ENCODE results near the gene CACNB1.

Gene CACNB1

DNA sequence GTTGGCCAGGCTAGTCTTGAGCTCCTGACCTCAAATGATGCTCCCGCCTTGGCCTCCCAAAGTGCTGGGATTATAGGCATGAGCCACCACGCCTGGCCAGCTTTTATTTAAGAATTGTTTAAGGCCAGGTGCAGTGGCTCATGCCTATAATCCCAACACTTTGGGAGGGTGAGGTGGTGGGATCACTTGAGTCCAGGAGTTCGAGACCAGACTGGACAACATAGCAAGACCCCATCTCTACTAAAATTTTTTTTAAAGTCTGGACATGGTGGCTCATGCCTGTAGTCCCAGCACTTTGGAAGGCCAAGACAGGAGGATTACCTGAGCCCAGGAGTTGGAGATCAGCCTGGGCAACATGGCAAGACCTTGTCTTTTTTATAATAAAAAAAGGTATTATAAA, 51.2 kb downstream of the CACNB1 start:
- H3K4me3 ChIP-seq (ENCODE audit: low read length), result no peak overlapping the region
- peaks cover 26% of the 10 kb centered on the region for H3K27me3 ChIP-seq (ENCODE audit: insufficient read depth, low read length)
- 0 out of 2 replicates have a peak, but pooled peaks cover 3% of the 10 kb centered on the region for H3K4me1 ChIP-seq (ENCODE audit: insufficient read depth, low read length)
- no peaks in the 10 kb centered on the region for H3K36me3 ChIP-seq (ENCODE audit: insufficient read depth, low read length)
- no peak overlapping the region for H3K9ac ChIP-seq (ENCODE audit: low read depth, low read length)
- WGBS, result 96% methylated on average over 2 of the region's 3 CpGs
- 0 out of 2 replicates have a peak, but pooled peaks cover 2% of the 10 kb centered on the region for H3K9me3 ChIP-seq (ENCODE audit: insufficient read depth, low read depth, low read length)
- no peak overlapping the region for H3K27ac ChIP-seq (ENCODE audit: low read depth, low read length)

DNA sequence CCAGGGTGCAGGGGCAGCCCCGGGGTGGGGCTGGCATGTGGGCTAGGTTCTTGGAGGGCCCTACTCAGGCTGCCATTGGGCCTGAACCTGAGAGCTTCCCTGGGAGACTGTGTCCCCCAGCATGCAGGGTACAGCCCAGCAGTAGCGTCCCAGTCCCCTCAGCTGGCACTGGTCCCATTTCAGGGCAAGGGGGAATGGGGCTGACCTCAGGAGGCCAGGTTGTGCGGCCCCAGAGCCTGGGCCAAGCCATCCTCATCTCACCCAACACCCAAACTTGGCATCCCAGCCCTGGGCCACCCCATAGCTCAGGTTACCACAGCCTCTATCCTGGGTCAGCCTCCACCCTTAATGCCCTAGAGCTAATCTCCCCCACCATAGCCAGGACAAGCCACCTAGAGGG, 52.3 kb downstream of the CACNB1 start:
- no peaks in the 10 kb centered on the region for H3K36me3 ChIP-seq (ENCODE audit: insufficient read depth, low read length)
- H3K9ac ChIP-seq (ENCODE audit: low read depth, low read length), result no peak overlapping the region
- H3K4me1 ChIP-seq (ENCODE audit: insufficient read depth, low read length), result no peaks in the 10 kb centered on the region
- H3K27ac ChIP-seq (ENCODE audit: low read depth, low read length), result no peak overlapping the region
- H3K4me3 ChIP-seq (ENCODE audit: low read length), result no peak overlapping the region
- H3K27me3 ChIP-seq (ENCODE audit: insufficient read depth, low read length), result peaks cover 14% of the 10 kb centered on the region
- 90% methylated on average over 3 of the region's 3 CpGs for WGBS
- H3K9me3 ChIP-seq (ENCODE audit: insufficient read depth, low read depth, low read length), result 0 out of 2 replicates have a peak, but pooled peaks cover 2% of the 10 kb centered on the region

DNA sequence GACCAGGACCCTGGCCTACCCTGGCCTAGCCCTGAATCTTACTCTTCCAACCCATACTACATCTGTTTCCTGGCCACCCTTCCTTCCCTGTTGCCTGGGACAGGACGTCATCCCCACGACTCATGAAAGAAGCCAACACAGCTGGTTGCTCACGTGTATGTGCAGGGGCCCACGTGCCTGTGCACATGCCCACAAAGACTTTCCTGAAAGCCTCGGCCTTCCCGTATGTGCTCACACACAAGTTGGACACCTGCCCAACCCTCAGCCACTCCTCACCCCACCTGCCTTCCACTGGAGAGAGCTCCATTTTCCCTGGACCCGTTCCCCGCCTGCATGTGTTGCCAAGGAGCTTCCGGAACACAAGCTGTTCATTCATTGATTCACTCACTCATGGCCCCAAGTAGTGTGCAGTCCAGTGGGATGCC, 53.0 kb downstream of the CACNB1 start:
- H3K4me3 ChIP-seq (ENCODE audit: low read length), result no peak overlapping the region
- 88% methylated on average over 9 of the region's 9 CpGs for WGBS
- no peaks in the 10 kb centered on the region for H3K4me1 ChIP-seq (ENCODE audit: insufficient read depth, low read length)
- H3K9me3 ChIP-seq (ENCODE audit: insufficient read depth, low read depth, low read length), result 0 out of 2 replicates have a peak, but pooled peaks cover 2% of the 10 kb centered on the region
- no peak overlapping the region for H3K27ac ChIP-seq (ENCODE audit: low read depth, low read length)
- H3K36me3 ChIP-seq (ENCODE audit: insufficient read depth, low read length), result no peaks in the 10 kb centered on the region
- no peak overlapping the region for H3K9ac ChIP-seq (ENCODE audit: low read depth, low read length)
- peaks cover 7% of the 10 kb centered on the region for H3K27me3 ChIP-seq (ENCODE audit: insufficient read depth, low read length)

GRCh38 chr17:39143552-39144093, 53.8 kb downstream of the CACNB1 start:
- Histone ChIP-seq H3K36me3 (ENCODE audit: insufficient read depth, low read length) (no peaks in the 10 kb centered on the region), H3K27me3 (ENCODE audit: insufficient read depth, low read length) (no peaks in the 10 kb centered on the region), H3K9me3 (ENCODE audit: insufficient read depth, low read depth, low read length) (0 out of 2 replicates have a peak, but pooled peaks cover 2% of the 10 kb centered on the region), H3K9ac (ENCODE audit: low read depth, low read length) (no peak overlapping the region), H3K27ac (ENCODE audit: low read depth, low read length) (no peak overlapping the region), H3K4me3 (ENCODE audit: low read length) (no peak overlapping the region), H3K4me1 (ENCODE audit: insufficient read depth, low read length) (no peaks in the 10 kb centered on the region)
- 96% methylated on average over 7 of the region's 7 CpGs for WGBS

GRCh38 chr17:39141915-39142664, 55.4 kb downstream of the CACNB1 start:
- H3K27me3 ChIP-seq (ENCODE audit: insufficient read depth, low read length), result no peaks in the 10 kb centered on the region
- no peaks in the 10 kb centered on the region for H3K4me1 ChIP-seq (ENCODE audit: insufficient read depth, low read length)
- H3K27ac ChIP-seq (ENCODE audit: low read depth, low read length), result no peak overlapping the region
- no peaks in the 10 kb centered on the region for H3K36me3 ChIP-seq (ENCODE audit: insufficient read depth, low read length)
- 91% methylated on average over 10 of the region's 11 CpGs for WGBS
- no peak overlapping the region for H3K9ac ChIP-seq (ENCODE audit: low read depth, low read length)
- 0 out of 2 replicates have a peak, but pooled peaks cover 2% of the 10 kb centered on the region for H3K9me3 ChIP-seq (ENCODE audit: insufficient read depth, low read depth, low read length)
- H3K4me3 ChIP-seq (ENCODE audit: low read length), result no peak overlapping the region

GRCh38 chr17:39141294-39141693, 56.2 kb downstream of the CACNB1 start:
- Histone ChIP-seq H3K4me1 (ENCODE audit: insufficient read depth, low read length) (no peaks in the 10 kb centered on the region), H3K9ac (ENCODE audit: low read depth, low read length) (no peak overlapping the region), H3K36me3 (ENCODE audit: insufficient read depth, low read length) (no peaks in the 10 kb centered on the region), H3K27ac (ENCODE audit: low read depth, low read length) (no peak overlapping the region), H3K9me3 (ENCODE audit: insufficient read depth, low read depth, low read length) (0 out of 2 replicates have a peak, but pooled peaks cover 2% of the 10 kb centered on the region), H3K4me3 (ENCODE audit: low read length) (no peak overlapping the region), H3K27me3 (ENCODE audit: insufficient read depth, low read length) (no peaks in the 10 kb centered on the region)
- WGBS, result 96% methylated on average over 2 of the region's 5 CpGs

GRCh38 chr17:39139561-39139960, 57.9 kb downstream of the CACNB1 start:
- Histone ChIP-seq H3K9me3 (ENCODE audit: insufficient read depth, low read depth, low read length) (0 out of 2 replicates have a peak, but pooled peaks cover 2% of the 10 kb centered on the region), H3K27me3 (ENCODE audit: insufficient read depth, low read length) (no peaks in the 10 kb centered on the region), H3K36me3 (ENCODE audit: insufficient read depth, low read length) (no peaks in the 10 kb centered on the region), H3K9ac (ENCODE audit: low read depth, low read length) (no peak overlapping the region), H3K4me3 (ENCODE audit: low read length) (no peak overlapping the region), H3K4me1 (ENCODE audit: insufficient read depth, low read length) (no peaks in the 10 kb centered on the region), H3K27ac (ENCODE audit: low read depth, low read length) (no peak overlapping the region)
- 96% methylated on average over 9 of the region's 9 CpGs for WGBS

DNA sequence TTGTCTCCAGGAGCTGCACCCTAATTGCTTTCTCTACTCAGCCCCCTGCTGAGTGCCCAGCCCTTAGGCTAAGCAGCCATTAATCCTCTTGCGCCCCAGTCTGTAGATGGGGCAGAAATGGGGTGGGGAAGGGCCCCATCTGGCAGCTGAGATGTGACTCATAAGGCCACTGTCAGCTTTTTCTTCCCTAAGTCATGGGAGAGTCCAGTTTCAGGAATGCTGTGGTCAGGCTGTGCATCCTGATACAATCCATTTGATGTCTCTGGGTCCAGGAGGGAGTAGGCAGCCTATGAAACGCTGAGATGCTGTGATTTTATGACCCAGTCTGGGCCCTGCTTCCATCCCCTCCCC, 58.3 kb downstream of the CACNB1 start:
- H3K9ac ChIP-seq (ENCODE audit: low read depth, low read length), result no peak overlapping the region
- no peaks in the 10 kb centered on the region for H3K36me3 ChIP-seq (ENCODE audit: insufficient read depth, low read length)
- 0 out of 2 replicates have a peak, but pooled peaks cover 2% of the 10 kb centered on the region for H3K9me3 ChIP-seq (ENCODE audit: insufficient read depth, low read depth, low read length)
- H3K4me3 ChIP-seq (ENCODE audit: low read length), result no peak overlapping the region
- WGBS, result 86% methylated on average over 2 of the region's 2 CpGs
- no peaks in the 10 kb centered on the region for H3K27me3 ChIP-seq (ENCODE audit: insufficient read depth, low read length)
- no peaks in the 10 kb centered on the region for H3K4me1 ChIP-seq (ENCODE audit: insufficient read depth, low read length)
- no peak overlapping the region for H3K27ac ChIP-seq (ENCODE audit: low read depth, low read length)

- H3K9ac ChIP-seq (ENCODE audit: low read depth, low read length), result no peak overlapping the region
- H3K4me1 ChIP-seq (ENCODE audit: insufficient read depth, low read length), result no peaks in the 10 kb centered on the region
- H3K4me3 ChIP-seq (ENCODE audit: low read length), result no peak overlapping the region
- H3K9me3 ChIP-seq (ENCODE audit: insufficient read depth, low read depth, low read length), result 0 out of 2 replicates have a peak, but pooled peaks cover 2% of the 10 kb centered on the region
- H3K36me3 ChIP-seq (ENCODE audit: insufficient read depth, low read length), result no peaks in the 10 kb centered on the region
- H3K27ac ChIP-seq (ENCODE audit: low read depth, low read length), result no peak overlapping the region
- no peaks in the 10 kb centered on the region for H3K27me3 ChIP-seq (ENCODE audit: insufficient read depth, low read length)
- 94% methylated on average over 13 of the region's 13 CpGs for WGBS
Observed at GRCh38 chr17:39138431-39139160, 58.9 kb downstream of the CACNB1 start.

DNA sequence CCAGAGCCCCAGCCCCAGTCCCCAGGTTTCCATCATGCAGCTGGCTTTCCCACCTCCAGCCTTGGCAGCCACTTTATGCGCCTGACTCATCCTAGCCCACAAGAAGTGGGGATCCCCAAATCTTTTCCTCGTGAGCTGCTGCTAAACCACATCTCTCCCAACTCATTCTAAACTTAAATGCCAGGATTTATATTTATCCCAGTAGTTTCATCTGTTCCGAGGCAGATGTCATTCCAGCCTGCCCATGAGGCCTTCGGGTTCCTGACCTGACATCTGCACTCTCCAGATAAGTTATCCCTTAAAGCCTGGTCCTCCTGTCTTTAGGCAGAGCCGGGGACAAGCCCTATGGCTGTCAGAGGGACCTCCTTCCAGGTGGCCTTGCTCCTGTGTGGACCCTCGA, 62.6 kb downstream of the CACNB1 start:
- no peak overlapping the region for H3K4me3 ChIP-seq (ENCODE audit: low read length)
- H3K4me1 ChIP-seq (ENCODE audit: insufficient read depth, low read length), result peaks cover 6% of the 10 kb centered on the region; the same call in 1 of the 2 replicates
- no peaks in the 10 kb centered on the region for H3K36me3 ChIP-seq (ENCODE audit: insufficient read depth, low read length)
- H3K9me3 ChIP-seq (ENCODE audit: insufficient read depth, low read depth, low read length), result no peaks in the 10 kb centered on the region
- WGBS, result 88% methylated on average over 6 of the region's 6 CpGs
- no peak overlapping the region for H3K9ac ChIP-seq (ENCODE audit: low read depth, low read length)
- H3K27ac ChIP-seq (ENCODE audit: low read depth, low read length), result no peak overlapping the region
- no peaks in the 10 kb centered on the region for H3K27me3 ChIP-seq (ENCODE audit: insufficient read depth, low read length)

DNA sequence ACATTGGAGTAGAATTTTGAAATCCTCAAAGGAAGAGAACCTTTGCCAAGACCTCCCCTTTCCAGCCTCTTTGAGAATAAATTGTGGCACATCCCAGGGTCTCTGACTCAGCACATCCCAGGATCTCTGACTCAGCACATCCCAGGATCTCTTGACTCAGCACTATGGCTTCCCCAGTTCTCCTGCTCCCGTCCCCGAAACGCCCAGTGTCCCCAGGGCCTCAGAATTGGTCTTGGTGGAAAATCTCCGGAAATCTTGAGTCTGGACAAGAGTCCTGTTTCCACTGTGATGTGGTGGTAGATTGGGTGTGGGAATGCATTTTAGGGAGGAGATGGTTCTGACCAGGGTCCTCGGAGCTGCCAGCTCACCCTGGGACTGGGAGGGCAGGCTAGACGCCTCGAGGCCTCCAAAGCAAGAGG, 65.3 kb downstream of the CACNB1 start:
- Histone ChIP-seq H3K27me3 (ENCODE audit: insufficient read depth, low read length) (no peaks in the 10 kb centered on the region), H3K4me1 (ENCODE audit: insufficient read depth, low read length) (peaks cover 6% of the 10 kb centered on the region; the same call in 1 of the 2 replicates), H3K27ac (ENCODE audit: low read depth, low read length) (no peak overlapping the region), H3K9ac (ENCODE audit: low read depth, low read length) (no peak overlapping the region), H3K36me3 (ENCODE audit: insufficient read depth, low read length) (no peaks in the 10 kb centered on the region), H3K4me3 (ENCODE audit: low read length) (no peak overlapping the region), H3K9me3 (ENCODE audit: insufficient read depth, low read depth, low read length) (no peaks in the 10 kb centered on the region)
- WGBS, result 89% methylated on average over 7 of the region's 7 CpGs
